GM23338 (cell line): ENCODE results near the gene LRRFIP1.

Experiments used
- CREB1 ChIP-seq: fragments of 250-450 bp; sonication (Bioruptor Pico); IDR thresholded peaks from 2 replicates; pipeline ENCODE4 v1.5.0; 2020; ENCODE audit warnings: low read depth, mild to moderate bottlenecking, moderate library complexity
- EZH2 ChIP-seq: fragments of 200-600 bp; sonication (generic); IDR thresholded peaks from one replicate; pipeline ENCODE4 v1.8.0; 2017; ENCODE audit warnings: antibody characterized with exemption, mild to moderate bottlenecking, low read depth; ENCODE audit not compliant: unreplicated experiment
- EZH2phosphoT487 ChIP-seq: fragments of 200-600 bp; sonication (generic); IDR thresholded peaks from one replicate; pipeline ENCODE4 v1.8.1; 2018; ENCODE audit warnings: antibody characterized with exemption; ENCODE audit not compliant: unreplicated experiment
- JUNB ChIP-seq: IDR thresholded peaks from one replicate; pipeline ENCODE4 v1.6.1; 2016; ENCODE audit warnings: antibody characterized with exemption; ENCODE audit not compliant: unreplicated experiment
- NANOG ChIP-seq: IDR thresholded peaks from 2 replicates; pipeline ENCODE4 v1.6.1; 2016; ENCODE audit warnings: antibody characterized with exemption, borderline replicate concordance
- POLR2AphosphoS5 ChIP-seq: IDR thresholded peaks from 2 replicates; pipeline ENCODE4 v1.6.1; 2016; ENCODE audit warnings: antibody characterized with exemption, low read depth
- STAT1 ChIP-seq: IDR thresholded peaks from one replicate; pipeline ENCODE4 v1.6.1; 2016; ENCODE audit warnings: antibody characterized with exemption; ENCODE audit not compliant: unreplicated experiment
- ZNF114 ChIP-seq: fragments of 250-450 bp; sonication (Bioruptor Pico); IDR thresholded peaks from 2 replicates; pipeline ENCODE4 v1.5.0; 2020; ENCODE audit warnings: mild to moderate bottlenecking, moderate library complexity
- ZNF331 ChIP-seq: fragments of 250-450 bp; sonication (Bioruptor Pico); IDR thresholded peaks from 2 replicates; pipeline ENCODE4 v1.5.0; 2020; ENCODE audit warnings: low read depth, mild to moderate bottlenecking, moderate library complexity
- TF ChIP-seq, protein P1 (sequence below), 2 experiments: fragments of 200-600 bp in 1 of 2; sonication (generic) in 1 of 2; conservative IDR thresholded peaks; 2 replicates each; pipeline versions ENCODE4 v1.5.1 to v1.6.1; 2016 to 2017; ENCODE audit warnings: antibody characterized with exemption in 2 of 2, low read depth in 2 of 2, mild to moderate bottlenecking in 2 of 2, moderate library complexity in 1 of 2
- TF ChIP-seq, protein P2 (sequence below): IDR thresholded peaks from one replicate; pipeline ENCODE4 v1.6.1; 2018; ENCODE audit warnings: antibody characterized with exemption; ENCODE audit not compliant: unreplicated experiment
- TF ChIP-seq, protein P3 (sequence below): IDR thresholded peaks from 2 replicates; pipeline ENCODE4 v1.6.1; 2016; ENCODE audit warnings: antibody characterized with exemption
- TF ChIP-seq, protein P4 (sequence below): fragments of 250-450 bp; sonication (Bioruptor Pico); IDR thresholded peaks from 2 replicates; pipeline ENCODE4 v1.5.0; 2020; ENCODE audit warnings: mild to moderate bottlenecking, moderate library complexity

DNA sequence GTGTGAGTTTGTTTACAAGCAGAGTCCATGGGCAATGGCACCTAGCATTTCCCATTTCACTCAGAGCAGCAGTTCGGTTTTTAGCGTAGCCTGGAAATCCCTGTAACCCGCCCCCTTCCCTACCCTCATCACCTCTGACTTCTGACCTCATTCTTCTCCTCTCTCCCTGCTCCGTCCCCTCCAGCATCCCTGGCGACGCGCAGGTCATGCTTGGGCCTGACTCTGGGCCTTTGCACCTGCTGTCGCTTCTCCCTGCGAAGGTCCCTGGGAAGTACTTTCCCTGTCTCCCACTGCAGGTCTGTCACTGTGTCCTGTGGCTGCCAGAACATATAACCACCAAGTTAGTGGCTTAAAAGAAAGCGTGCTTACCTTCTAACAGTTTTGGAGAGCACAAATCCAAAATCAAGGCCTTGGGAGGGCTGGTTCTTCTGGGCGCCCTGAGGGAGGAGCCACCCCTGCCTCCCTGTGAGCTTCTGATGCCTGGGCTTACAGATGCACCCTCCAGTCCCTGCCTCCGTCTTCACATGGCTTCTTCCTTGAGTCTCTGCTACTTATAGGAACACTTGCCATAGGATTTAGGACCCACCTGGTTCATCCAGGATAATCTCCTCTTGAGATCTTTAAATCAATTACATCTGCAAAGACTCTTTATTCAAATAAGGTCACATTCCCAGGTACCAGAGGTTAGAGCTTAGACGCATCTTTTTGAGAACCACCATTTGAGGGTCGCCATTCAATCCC lies 28.7 kb upstream of the LRRFIP1 start:
- TF ChIP-seq STAT1 (no peak), POLR2AphosphoS5 (no peak), EZH2phosphoT487 (no peak), CREB1 (CRISPR knock-in tag) (no peak), EZH2 (no peak), JUNB (no peak), NANOG (no peak), ZNF114 (CRISPR knock-in tag) (no peak), ZNF331 (CRISPR knock-in tag) (no peak)
- TF ChIP-seq, protein P1, sequence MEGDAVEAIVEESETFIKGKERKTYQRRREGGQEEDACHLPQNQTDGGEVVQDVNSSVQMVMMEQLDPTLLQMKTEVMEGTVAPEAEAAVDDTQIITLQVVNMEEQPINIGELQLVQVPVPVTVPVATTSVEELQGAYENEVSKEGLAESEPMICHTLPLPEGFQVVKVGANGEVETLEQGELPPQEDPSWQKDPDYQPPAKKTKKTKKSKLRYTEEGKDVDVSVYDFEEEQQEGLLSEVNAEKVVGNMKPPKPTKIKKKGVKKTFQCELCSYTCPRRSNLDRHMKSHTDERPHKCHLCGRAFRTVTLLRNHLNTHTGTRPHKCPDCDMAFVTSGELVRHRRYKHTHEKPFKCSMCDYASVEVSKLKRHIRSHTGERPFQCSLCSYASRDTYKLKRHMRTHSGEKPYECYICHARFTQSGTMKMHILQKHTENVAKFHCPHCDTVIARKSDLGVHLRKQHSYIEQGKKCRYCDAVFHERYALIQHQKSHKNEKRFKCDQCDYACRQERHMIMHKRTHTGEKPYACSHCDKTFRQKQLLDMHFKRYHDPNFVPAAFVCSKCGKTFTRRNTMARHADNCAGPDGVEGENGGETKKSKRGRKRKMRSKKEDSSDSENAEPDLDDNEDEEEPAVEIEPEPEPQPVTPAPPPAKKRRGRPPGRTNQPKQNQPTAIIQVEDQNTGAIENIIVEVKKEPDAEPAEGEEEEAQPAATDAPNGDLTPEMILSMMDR (conservative IDR thresholded peaks at IDR 0.05; ENCODE audit: low read depth in 2 of 2) = no peak
- TF ChIP-seq, protein P2, sequence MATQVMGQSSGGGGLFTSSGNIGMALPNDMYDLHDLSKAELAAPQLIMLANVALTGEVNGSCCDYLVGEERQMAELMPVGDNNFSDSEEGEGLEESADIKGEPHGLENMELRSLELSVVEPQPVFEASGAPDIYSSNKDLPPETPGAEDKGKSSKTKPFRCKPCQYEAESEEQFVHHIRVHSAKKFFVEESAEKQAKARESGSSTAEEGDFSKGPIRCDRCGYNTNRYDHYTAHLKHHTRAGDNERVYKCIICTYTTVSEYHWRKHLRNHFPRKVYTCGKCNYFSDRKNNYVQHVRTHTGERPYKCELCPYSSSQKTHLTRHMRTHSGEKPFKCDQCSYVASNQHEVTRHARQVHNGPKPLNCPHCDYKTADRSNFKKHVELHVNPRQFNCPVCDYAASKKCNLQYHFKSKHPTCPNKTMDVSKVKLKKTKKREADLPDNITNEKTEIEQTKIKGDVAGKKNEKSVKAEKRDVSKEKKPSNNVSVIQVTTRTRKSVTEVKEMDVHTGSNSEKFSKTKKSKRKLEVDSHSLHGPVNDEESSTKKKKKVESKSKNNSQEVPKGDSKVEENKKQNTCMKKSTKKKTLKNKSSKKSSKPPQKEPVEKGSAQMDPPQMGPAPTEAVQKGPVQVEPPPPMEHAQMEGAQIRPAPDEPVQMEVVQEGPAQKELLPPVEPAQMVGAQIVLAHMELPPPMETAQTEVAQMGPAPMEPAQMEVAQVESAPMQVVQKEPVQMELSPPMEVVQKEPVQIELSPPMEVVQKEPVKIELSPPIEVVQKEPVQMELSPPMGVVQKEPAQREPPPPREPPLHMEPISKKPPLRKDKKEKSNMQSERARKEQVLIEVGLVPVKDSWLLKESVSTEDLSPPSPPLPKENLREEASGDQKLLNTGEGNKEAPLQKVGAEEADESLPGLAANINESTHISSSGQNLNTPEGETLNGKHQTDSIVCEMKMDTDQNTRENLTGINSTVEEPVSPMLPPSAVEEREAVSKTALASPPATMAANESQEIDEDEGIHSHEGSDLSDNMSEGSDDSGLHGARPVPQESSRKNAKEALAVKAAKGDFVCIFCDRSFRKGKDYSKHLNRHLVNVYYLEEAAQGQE = no peak
- TF ChIP-seq, protein P3, sequence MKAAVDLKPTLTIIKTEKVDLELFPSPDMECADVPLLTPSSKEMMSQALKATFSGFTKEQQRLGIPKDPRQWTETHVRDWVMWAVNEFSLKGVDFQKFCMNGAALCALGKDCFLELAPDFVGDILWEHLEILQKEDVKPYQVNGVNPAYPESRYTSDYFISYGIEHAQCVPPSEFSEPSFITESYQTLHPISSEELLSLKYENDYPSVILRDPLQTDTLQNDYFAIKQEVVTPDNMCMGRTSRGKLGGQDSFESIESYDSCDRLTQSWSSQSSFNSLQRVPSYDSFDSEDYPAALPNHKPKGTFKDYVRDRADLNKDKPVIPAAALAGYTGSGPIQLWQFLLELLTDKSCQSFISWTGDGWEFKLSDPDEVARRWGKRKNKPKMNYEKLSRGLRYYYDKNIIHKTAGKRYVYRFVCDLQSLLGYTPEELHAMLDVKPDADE = no peak
- TF ChIP-seq, protein P4, sequence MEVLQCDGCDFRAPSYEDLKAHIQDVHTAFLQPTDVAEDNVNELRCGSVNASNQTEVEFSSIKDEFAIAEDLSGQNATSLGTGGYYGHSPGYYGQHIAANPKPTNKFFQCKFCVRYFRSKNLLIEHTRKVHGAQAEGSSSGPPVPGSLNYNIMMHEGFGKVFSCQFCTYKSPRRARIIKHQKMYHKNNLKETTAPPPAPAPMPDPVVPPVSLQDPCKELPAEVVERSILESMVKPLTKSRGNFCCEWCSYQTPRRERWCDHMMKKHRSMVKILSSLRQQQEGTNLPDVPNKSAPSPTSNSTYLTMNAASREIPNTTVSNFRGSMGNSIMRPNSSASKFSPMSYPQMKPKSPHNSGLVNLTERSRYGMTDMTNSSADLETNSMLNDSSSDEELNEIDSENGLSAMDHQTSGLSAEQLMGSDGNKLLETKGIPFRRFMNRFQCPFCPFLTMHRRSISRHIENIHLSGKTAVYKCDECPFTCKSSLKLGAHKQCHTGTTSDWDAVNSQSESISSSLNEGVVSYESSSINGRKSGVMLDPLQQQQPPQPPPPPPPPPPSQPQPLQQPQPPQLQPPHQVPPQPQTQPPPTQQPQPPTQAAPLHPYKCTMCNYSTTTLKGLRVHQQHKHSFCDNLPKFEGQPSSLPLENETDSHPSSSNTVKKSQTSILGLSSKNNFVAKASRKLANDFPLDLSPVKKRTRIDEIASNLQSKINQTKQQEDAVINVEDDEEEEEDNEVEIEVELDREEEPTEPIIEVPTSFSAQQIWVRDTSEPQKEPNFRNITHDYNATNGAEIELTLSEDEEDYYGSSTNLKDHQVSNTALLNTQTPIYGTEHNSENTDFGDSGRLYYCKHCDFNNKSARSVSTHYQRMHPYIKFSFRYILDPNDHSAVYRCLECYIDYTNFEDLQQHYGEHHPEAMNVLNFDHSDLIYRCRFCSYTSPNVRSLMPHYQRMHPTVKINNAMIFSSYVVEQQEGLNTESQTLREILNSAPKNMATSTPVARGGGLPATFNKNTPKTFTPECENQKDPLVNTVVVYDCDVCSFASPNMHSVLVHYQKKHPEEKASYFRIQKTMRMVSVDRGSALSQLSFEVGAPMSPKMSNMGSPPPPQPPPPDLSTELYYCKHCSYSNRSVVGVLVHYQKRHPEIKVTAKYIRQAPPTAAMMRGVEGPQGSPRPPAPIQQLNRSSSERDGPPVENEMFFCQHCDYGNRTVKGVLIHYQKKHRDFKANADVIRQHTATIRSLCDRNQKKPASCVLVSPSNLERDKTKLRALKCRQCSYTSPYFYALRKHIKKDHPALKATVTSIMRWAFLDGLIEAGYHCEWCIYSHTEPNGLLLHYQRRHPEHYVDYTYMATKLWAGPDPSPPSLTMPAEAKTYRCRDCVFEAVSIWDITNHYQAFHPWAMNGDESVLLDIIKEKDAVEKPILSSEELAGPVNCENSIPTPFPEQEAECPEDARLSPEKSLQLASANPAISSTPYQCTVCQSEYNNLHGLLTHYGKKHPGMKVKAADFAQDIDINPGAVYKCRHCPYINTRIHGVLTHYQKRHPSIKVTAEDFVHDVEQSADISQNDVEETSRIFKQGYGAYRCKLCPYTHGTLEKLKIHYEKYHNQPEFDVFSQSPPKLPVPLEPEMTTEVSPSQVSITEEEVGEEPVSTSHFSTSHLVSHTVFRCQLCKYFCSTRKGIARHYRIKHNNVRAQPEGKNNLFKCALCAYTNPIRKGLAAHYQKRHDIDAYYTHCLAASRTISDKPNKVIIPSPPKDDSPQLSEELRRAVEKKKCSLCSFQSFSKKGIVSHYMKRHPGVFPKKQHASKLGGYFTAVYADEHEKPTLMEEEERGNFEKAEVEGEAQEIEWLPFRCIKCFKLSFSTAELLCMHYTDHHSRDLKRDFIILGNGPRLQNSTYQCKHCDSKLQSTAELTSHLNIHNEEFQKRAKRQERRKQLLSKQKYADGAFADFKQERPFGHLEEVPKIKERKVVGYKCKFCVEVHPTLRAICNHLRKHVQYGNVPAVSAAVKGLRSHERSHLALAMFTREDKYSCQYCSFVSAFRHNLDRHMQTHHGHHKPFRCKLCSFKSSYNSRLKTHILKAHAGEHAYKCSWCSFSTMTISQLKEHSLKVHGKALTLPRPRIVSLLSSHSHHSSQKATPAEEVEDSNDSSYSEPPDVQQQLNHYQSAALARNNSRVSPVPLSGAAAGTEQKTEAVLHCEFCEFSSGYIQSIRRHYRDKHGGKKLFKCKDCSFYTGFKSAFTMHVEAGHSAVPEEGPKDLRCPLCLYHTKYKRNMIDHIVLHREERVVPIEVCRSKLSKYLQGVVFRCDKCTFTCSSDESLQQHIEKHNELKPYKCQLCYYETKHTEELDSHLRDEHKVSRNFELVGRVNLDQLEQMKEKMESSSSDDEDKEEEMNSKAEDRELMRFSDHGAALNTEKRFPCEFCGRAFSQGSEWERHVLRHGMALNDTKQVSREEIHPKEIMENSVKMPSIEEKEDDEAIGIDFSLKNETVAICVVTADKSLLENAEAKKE (CRISPR knock-in tag) = no peak
